GDM1 (cell line): ENCODE measurements around the gene CCDC88C.
A peak's percentile ranks its signal among the peaks of the same experiment; 100 is the strongest.
"Not testable (repeated sequence)": the region's sequence is repeated elsewhere in the genome, so short reads cannot be mapped to it uniquely, and the experiment has no call there.

ENCODE experiments used
- DNase-seq: peaks from one replicate; lab custom pipeline; 2025; lab: John Stamatoyannopoulos, UW

The CCDC88C gene

GRCh38 chr14:91249841-91250616, 167.6 kb downstream of the CCDC88C start:
- peak; percentile 22 for DNase-seq

GRCh38 chr14:91246051-91246852, 171.4 kb downstream of the CCDC88C start:
- no peak for DNase-seq

GRCh38 chr14:91245616-91246015, 172.0 kb downstream of the CCDC88C start:
- DNase-seq: not testable (repeated sequence)

- no peak for DNase-seq
These were observed 172.6 kb downstream of the CCDC88C start for GRCh38 chr14:91245029-91245428.

GRCh38 chr14:91244501-91244901, 173.1 kb downstream of the CCDC88C start, which contains the start of gene GPR68:
Gene GPR68 (minus strand): TSS chr14:91244704. CDS start chr14:91235050, 9,654 bp downstream.
- DNase-seq: no peak

- DNase-seq: no peak
These were observed 174.5 kb downstream of the CCDC88C start for GRCh38 chr14:91243074-91243471.

GRCh38 chr14:91242635-91243034, 175.0 kb downstream of the CCDC88C start:
- DNase-seq: no peak

GRCh38 chr14:91241863-91242262, 175.8 kb downstream of the CCDC88C start:
- no peak for DNase-seq

GRCh38 chr14:91238661-91239060, 179.0 kb downstream of the CCDC88C start:
- DNase-seq: no peak

GRCh38 chr14:91238085-91238484, 179.5 kb downstream of the CCDC88C start:
- DNase-seq: no peak

GRCh38 chr14:91237219-91237618, 180.4 kb downstream of the CCDC88C start:
- no peak for DNase-seq

- no peak for DNase-seq
These were observed 181.8 kb downstream of the CCDC88C start for GRCh38 chr14:91235841-91236240.

GRCh38 chr14:91234791-91235114, 182.9 kb downstream of the CCDC88C start:
- DNase-seq: no peak

GRCh38 chr14:91233936-91234790, 183.5 kb downstream of the CCDC88C start:
- no peak for DNase-seq

GRCh38 chr14:91232603-91233002, 185.0 kb downstream of the CCDC88C start:
- DNase-seq: no peak

GRCh38 chr14:91232052-91232451, 185.6 kb downstream of the CCDC88C start:
- DNase-seq: no peak

GRCh38 chr14:91231446-91231845, 186.2 kb downstream of the CCDC88C start:
- DNase-seq: no peak

GRCh38 chr14:91230397-91231035, 187.1 kb downstream of the CCDC88C start:
- DNase-seq: no peak

GRCh38 chr14:91229743-91230200, 187.8 kb downstream of the CCDC88C start:
- peak; percentile 61 for DNase-seq

- DNase-seq: no peak
These were observed 188.6 kb downstream of the CCDC88C start for GRCh38 chr14:91229005-91229382.

- DNase-seq: no peak
These were observed 189.3 kb downstream of the CCDC88C start for GRCh38 chr14:91228112-91229004.
